GM18502 (cell line): Measurements from ENCODE around the gene CYP3A4.
"Not testable (repeated sequence)": the region's sequence is repeated elsewhere in the genome, so short reads cannot be mapped to it uniquely, and the experiment has no call there.

Experiments
- ATAC-seq: cut with Tn5 transposase; IDR thresholded peaks from one replicate; pipeline ENCODE4 v1.9.1; 2021; ENCODE audit warnings: mild to moderate bottlenecking; ENCODE audit not compliant: unreplicated experiment, poor library complexity

The CYP3A4 gene

DNA sequence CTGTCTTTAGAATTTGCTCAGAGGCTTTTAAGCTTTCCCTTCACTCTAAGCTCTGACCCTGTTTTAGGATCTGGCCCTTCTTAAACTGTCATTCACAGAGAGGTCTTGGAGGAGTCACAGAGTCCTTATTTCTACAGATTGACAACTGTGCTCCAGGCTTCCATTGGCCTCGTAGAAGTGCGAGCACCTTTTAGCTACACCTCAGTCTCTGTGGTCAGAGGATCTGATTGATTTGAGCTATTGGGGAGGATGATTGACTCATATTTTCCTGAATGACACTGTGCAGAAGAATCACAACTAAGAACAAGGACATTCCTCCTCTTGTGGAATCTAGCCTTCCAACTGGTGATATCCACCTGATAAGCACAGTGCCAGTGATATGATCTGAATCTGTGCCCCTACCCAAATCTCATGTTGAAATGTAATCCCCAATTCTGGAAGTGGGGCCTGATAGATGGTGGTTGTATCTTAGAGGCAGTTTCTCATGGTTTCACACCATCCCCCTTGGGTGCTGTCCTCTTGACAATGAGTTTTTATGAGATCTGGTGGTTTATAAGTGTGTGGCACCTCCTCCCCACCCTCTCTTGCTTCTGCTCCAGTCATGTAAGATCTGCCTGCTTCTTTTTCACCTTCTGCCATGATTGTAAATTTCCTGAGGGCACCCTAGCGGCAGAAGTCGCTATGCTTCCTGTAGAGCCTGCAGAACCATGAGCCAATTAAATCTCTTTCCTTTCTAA is 52.2 kb downstream of the CYP3A4 start:
- ATAC-seq = no peak

DNA sequence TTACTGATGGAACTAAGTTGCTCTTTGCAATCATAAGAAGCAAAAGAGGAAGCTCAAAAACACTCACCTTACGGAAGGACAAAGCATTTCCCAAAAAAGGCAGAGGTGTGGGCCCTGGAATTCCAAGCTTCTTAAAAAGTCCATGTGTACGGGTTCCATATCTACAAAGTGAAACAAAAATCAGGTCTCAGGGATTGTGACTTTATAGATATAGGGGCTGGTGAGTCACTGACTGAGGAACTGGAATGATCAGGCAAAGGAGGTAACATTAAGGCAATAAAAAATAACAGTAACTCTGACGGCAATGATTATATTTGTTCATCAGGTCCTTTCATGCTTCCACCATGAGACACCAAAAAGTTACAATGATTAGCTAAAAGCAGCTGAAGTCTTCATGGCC is 53.0 kb downstream of the CYP3A4 start:
- no peak for ATAC-seq

DNA sequence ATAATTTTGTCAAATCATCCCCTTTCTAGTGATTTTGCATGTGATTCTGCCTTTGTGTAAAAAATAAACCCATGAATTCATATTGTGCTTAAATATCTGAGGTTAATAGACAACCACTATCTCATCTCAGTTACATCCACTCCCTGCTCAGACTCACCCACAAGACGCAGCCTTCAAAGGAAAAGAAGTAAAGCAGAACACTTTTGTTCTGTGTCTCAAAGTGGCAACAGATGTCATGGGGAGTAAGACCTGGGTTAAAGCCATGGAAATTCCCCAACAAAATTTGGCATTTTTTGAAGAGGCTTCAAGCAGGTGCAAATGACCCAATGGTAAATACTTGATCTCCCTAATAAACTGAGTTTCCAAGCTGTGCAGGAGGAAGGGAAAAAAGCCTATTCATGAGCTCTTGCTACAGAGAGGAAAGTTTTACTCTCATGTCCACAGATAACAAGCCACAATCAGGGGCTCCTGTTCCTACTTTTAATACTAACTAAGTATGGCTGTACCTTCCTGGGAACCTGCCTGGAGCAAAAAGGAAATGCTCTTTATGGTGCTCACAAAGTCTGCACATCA is 53.7 kb downstream of the CYP3A4 start:
- ATAC-seq = no peak

DNA sequence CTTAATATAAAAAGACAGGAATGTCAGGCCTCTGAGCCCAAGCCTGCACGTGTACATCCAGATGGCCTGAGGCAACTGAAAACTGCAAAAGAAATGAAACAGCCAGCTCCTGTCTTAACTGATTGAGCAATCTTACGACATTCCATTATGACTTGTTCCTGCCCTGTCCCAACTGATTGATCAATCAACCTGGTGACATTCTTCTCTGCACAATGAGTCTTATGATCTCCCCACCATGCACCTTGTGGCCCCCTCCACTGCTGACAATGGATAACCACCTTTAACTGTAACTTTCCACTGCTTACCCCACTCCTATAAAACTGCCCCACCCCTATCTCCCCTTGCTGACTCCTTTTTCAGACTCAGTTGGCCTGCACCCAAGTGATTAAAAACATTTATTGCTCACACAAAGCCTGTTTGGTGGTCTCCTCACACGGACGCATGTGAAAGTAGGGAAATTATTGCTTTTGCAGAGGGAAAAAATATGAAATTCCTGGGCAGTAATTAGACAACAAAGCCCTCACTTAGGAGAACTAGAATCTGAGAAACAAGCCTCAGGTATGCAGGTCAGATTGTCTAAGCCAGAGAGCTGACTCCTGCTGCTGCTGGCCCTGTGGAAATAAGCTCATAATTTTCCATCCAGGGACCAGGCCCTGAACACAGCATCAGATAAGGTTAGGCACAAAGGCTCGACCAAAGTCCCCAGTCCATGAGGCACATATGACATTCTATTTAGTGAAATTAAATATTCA is 54.3 kb downstream of the CYP3A4 start:
- no peak for ATAC-seq

DNA sequence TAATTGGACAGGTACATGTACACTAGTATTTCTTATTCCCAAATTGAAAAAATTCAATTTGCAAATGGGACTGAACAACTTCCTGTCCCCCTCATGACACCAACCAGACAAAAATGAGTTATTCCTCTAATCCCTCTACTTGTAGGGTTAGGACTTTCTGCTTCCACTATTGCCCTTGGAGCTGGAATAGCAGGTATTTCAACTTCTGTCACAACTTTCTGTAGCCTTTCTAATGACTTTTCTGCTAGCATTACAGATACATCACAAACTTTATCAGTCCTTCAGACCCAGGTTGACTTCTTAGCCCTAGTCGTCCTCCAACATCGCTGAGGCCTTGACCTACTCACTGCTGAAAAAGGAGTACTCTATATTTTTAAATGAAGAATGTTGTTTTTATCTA is 55.4 kb downstream of the CYP3A4 start:
- no peak for ATAC-seq

DNA sequence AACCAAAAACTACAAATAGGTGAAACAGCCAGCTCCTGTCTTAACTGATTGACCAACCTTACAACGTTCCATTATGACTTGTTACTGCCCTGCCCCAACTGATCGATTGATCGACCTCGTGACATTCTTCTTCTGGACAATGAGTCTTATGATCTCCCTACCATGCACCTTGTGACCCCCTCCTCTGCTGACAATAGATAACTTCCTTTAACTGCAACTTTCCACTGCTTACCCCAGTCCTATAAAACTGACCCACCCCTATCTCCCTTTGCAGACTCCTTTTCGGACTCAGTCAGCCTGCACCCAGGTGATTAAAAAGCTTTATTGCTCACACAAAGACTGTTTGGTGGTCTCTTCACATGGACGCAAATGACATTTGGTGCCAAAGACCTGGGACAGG is 60.8 kb downstream of the CYP3A4 start:
- ATAC-seq = not testable (repeated sequence)

DNA sequence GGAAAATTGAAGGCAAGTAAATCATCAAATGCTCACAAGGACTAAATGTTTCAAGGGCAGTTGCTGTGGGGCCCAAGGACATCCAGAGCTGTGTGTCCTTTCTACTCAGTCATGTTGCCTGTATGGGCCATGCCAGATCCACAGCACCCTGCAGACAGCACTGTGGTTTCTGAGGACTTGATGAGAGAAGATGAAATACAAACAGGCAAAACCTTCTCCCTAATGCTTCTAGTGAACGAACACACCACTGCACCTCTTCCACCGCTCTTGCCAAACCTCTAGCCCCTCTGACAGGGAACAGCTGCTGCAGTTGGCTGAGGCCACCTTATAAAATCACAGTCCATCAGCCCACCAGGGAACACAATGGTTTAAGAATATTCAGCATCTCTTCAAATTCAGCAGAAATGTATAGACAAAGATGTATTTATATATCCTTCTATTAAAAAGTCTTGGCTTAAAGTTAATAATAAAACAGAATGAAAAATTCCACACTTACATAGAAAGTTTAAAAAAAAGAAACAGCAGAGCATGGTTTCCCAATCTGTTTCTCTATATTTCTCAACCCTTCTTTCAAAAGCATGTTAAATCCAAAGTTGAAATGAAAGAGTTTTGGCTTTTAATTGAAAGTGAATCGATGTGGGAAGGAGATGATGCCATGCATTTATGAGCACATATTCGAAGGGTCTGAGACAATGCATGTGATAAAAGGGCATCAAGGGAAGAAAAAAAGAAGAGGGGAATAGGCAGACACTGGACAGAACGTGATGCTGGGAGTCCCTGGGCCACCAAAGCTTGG is 63.0 kb downstream of the CYP3A4 start:
- ATAC-seq = no peak

DNA sequence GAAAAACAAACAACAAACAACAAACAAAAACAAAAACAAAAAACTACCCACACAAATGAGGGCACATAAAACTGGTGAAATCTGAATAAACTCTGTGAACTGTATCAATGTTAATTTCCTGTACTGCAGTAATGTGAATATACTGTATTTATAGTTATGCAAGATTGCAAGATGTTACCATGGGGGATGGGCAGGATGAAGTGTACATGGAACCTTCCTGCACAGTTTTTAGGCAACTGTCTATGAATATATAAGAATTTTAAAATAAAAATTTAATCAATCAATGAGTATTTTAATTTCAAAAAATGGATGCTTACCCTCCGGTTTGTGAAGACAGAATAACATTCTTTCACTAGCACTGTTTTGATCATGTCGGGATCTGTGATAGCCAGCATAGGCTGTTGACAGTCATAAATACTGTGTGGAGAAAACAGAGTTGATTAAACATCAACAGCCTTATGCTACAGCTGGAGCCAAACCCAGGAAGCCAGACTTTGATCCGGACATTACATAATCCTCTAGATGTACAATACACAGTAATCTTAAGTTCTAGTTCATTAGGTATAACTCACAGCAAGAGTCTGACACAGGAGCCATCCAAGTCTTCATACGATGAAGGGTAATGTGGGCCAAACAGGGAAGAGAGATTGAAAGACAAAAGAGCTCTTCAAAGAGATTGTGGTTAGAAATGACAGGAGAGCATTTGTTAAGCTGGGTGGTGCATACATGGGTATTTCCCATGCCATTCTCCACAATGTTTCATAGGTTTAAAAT is 63.8 kb downstream of the CYP3A4 start:
- no peak for ATAC-seq

DNA sequence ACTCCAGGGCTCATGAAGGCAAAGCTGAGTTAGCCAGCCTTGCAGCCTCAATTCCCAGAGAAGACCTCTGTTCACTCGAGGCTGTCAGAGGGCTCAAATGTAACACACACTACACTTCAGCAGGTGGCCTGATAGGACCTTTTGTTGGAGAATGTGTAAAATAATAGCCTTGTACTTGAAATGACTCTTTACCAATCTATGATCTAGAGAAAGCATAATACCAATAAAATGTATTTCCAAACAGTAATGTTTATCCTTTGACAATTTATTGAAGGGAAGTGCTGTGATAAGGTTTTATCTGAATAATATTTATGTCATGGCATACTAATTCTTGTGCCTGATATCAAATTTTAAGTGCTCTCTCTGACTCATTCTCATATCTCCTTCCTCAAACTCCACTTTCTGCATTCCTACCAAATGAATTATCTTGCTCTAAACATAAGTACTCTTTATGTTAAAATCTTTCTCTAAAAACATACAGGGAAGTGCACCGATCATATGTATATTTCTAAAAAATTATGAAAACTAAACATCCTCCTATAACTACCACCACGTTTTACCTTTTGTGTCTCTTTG is 69.9 kb downstream of the CYP3A4 start:
- no peak for ATAC-seq

DNA sequence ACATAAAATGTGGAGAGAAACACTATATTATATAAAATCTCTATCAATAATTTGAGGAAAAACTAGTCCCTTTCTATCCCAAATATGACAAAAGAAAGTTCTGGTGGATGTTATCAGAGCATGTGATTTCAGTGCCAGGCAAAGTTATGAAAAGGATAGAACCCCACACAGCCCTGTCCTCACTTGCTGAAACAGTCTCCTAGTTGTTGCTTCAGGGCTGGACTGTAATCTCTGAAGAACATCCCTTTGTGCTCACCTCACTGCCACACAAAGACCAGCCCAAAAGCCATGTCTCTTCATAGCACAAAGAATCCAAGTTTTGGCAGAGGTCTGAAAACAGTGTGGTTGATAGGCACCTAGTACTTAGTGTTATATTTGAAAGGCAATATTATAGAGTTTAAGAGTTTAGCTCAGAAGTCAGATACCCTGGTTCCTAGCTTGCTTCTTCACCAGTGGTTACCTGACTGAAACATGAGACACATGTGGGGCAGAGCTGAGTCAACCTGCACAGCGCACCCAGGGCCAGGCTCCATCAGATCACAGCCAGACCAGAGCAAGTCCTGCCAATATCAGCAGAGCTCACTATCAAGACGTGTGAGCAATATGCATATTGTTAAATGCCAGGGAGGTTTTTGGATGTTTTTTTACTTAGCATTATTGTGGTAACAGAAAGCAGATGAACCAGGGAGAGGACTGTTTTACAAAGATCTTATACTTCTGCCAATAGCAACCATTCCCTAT is 74.0 kb downstream of the CYP3A4 start:
- ATAC-seq = no peak

DNA sequence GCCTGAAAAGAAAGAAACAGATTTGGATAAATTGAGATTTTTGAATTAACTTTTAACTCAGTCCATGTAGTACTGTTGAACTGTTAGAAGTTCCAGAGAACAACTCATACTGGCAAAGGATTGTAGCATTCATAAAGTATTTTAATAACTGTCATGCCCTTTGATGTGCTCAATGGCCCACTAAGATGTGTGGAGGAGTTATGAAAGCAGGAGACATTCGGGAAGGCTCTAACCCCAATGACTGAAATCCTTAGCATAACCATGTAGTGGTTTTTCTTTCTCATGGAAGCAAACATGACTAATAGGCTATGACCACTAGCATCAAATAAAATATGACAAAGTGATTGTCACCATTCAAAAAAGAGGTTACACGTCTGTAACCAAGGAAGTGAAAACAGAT is 74.7 kb downstream of the CYP3A4 start:
- no peak for ATAC-seq

DNA sequence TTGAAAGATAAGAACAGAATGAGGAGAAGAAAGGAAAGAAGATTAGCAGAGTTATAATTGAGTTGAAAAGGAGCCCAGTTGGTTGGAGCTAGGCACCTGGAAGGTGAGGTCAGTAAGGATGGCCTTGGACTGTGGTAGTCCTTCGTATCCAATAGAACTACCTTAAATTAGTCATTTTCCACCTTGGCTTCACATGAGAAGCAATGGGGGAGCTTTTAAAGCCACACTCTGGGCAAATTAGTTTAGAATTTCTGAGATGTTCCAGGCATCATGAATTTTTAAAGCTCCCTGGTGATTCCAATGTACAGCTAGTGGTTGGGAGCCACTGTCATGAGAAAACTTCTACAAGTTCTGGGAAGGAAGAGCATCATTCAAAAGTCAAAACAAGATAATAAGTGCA is 76.9 kb downstream of the CYP3A4 start:
- no peak for ATAC-seq
